GM12891 (cell line): ENCODE data around the gene WIPI1.

ENCODE experiments used
- DNase-seq: peaks from one replicate; pipeline ENCODE4 v3.0.0; 2011; ENCODE audit warnings: low spot score; ENCODE audit not compliant: insufficient read length
- FAIRE-seq: peaks from 2 replicates; lab custom pipeline; 2011; peaks lifted over from hg19 to GRCh38; lab: Jason Lieb, UNC
- PAX5 ChIP-seq: IDR thresholded peaks from 2 replicates; pipeline ENCODE4 v1.6.1; 2011; ENCODE audit warnings: low read length, moderate library complexity, mild to moderate bottlenecking; ENCODE audit not compliant: insufficient read depth, severe bottlenecking
- POLR2A ChIP-seq: IDR thresholded peaks from 2 replicates; pipeline ENCODE4 v1.6.1; 2011; ENCODE audit warnings: low read depth, low read length, control low read depth
- POLR2AphosphoS5 ChIP-seq: IDR thresholded peaks from 2 replicates; pipeline ENCODE4 v1.6.1; 2011; ENCODE audit warnings: low read depth, low read length, control low read depth
- POU2F2 ChIP-seq: IDR thresholded peaks from 2 replicates; pipeline ENCODE4 v1.6.1; 2011; ENCODE audit warnings: low read depth, mild to moderate bottlenecking, control low read depth, low read length, moderate library complexity
- SPI1 ChIP-seq: IDR thresholded peaks from 2 replicates; pipeline ENCODE4 v1.6.1; 2011; ENCODE audit warnings: low read depth, low read length, control low read depth
- TAF1 ChIP-seq: IDR thresholded peaks from 2 replicates; pipeline ENCODE4 v1.6.1; 2011; ENCODE audit warnings: low read depth, low read length, control low read depth

The WIPI1 gene

GRCh38 chr17:68428498-68429172 lies 28.7 kb downstream of the WIPI1 start:
- FAIRE-seq (no peak), DNase-seq (no peak)
- TF ChIP-seq TAF1 (no peak), SPI1 (no peak), POLR2AphosphoS5 (no peak), POLR2A (no peak), PAX5 (no peak), POU2F2 (no peak)

- no peak for TF ChIP-seq POU2F2
- FAIRE-seq (no peak), DNase-seq (no peak)
Observed at GRCh38 chr17:68427575-68427974, 29.7 kb downstream of the WIPI1 start.

GRCh38 chr17:68425979-68426378 lies 31.3 kb downstream of the WIPI1 start:
- DNase-seq = no peak
- FAIRE-seq = no peak
- TF ChIP-seq POLR2AphosphoS5 (no peak), PAX5 (no peak), TAF1 (no peak)

- DNase-seq (no peak), FAIRE-seq (no peak)
- TF ChIP-seq POU2F2 (no peak), POLR2A (no peak), PAX5 (no peak), TAF1 (no peak), SPI1 (no peak), POLR2AphosphoS5 (no peak)
Observed at GRCh38 chr17:68424861-68425260, 32.4 kb downstream of the WIPI1 start.

GRCh38 chr17:68424203-68424602 lies 33.1 kb downstream of the WIPI1 start:
- no peak for FAIRE-seq

GRCh38 chr17:68423251-68423650 lies 34.0 kb downstream of the WIPI1 start:
- FAIRE-seq (no peak), DNase-seq (no peak)
- TF ChIP-seq POU2F2 = no peak
- TF ChIP-seq TAF1 = no peak
- TF ChIP-seq SPI1 = no peak
- TF ChIP-seq PAX5 = no peak
- no peak for TF ChIP-seq POLR2AphosphoS5
- TF ChIP-seq POLR2A = no peak

More at GRCh38 chr17:68424203-68424602, 33.1 kb downstream of the WIPI1 start:
- DNase-seq = no peak
- TF ChIP-seq POU2F2 (no peak), TAF1 (no peak), PAX5 (no peak), SPI1 (no peak), POLR2AphosphoS5 (no peak), POLR2A (no peak)

- TF ChIP-seq PAX5 (no peak), POLR2A (no peak), TAF1 (no peak), POU2F2 (no peak), SPI1 (no peak), POLR2AphosphoS5 (no peak)
- no peak for FAIRE-seq
- DNase-seq = no peak
Observed at GRCh38 chr17:68422821-68423220, 34.5 kb downstream of the WIPI1 start.

GRCh38 chr17:68421486-68421885 lies 35.8 kb downstream of the WIPI1 start:
- FAIRE-seq (no peak), DNase-seq (no peak)
- TF ChIP-seq POLR2A (no peak), SPI1 (no peak), POLR2AphosphoS5 (no peak), TAF1 (no peak), POU2F2 (no peak), PAX5 (no peak)

GRCh38 chr17:68420065-68420464 lies 37.2 kb downstream of the WIPI1 start:
- DNase-seq (no peak), FAIRE-seq (no peak)
- TF ChIP-seq POLR2A = no peak
- no peak for TF ChIP-seq POU2F2
- TF ChIP-seq PAX5 = no peak
- TF ChIP-seq POLR2AphosphoS5 = no peak

- DNase-seq = no peak
- no peak for TF ChIP-seq POLR2A
- TF ChIP-seq POU2F2 = no peak
- no peak for TF ChIP-seq PAX5
- no peak for TF ChIP-seq SPI1
- no peak for TF ChIP-seq TAF1
- no peak for TF ChIP-seq POLR2AphosphoS5
- no peak for FAIRE-seq
Observed at GRCh38 chr17:68418876-68419275, 38.4 kb downstream of the WIPI1 start.
